ENCODE results near the gene IGSF22. TPM values are rescaled to one million over a fixed set of nuclear protein-coding genes. Genes with fewer than 3 reads are reported as not detected.

IGSF22 gene
- total RNA-seq, 1 donor from 2014 or later: 1.4 TPM

GRCh38 chr11:18756889-18757288, 30.9 kb upstream of the IGSF22 start:
- ATAC-seq (ENCODE audit: low read depth) (no peak), DNase-seq (no peak)
- Mint-ChIP-seq H3K4me1 (no peaks in the 10 kb centered on the region), H3K27me3 (peaks cover 24% of the 10 kb centered on the region), H3K36me3 (ENCODE audit: low read depth) (no peaks in the 10 kb centered on the region), H3K9me3 (no peaks in the 10 kb centered on the region), H3K27ac (no peak overlapping the region), H3K4me3 (no peak overlapping the region)
- CTCF ChIA-PET: no interaction called here
- POLR2A ChIA-PET: no interaction called here
- intact Hi-C loops (cut with micrococcal nuclease): no loop called here
- TF ChIP-seq CTCF (IDR thresholded peaks at IDR 0.05): no peak

- Mint-ChIP-seq H3K27me3 (peaks cover 28% of the 10 kb centered on the region), H3K4me1 (no peaks in the 10 kb centered on the region), H3K9me3 (no peaks in the 10 kb centered on the region), H3K4me3 (no peak overlapping the region), H3K36me3 (ENCODE audit: low read depth) (no peaks in the 10 kb centered on the region), H3K27ac (no peak overlapping the region)
- ChIA-PET POLR2A (interaction anchor here (0.5 kb wide), 1 partner anchor 649 kb away, joined by 3 read pairs; no protein-coding TSS in a partner anchor), CTCF (no interaction called here)
- intact Hi-C loops (cut with micrococcal nuclease): no loop called here
- no peak for ATAC-seq (ENCODE audit: low read depth)
- no peak for TF ChIP-seq CTCF (IDR thresholded peaks at IDR 0.05)
- no peak for DNase-seq
Observed at GRCh38 chr11:18754308-18754707, 28.3 kb upstream of the IGSF22 start.

- H3K4me1 Mint-ChIP-seq: no peaks in the 10 kb centered on the region
- intact Hi-C loops (cut with micrococcal nuclease): no loop called here
- ChIA-PET POLR2A (no interaction called here), CTCF (no interaction called here)
- no peaks in the 10 kb centered on the region for H3K9me3 Mint-ChIP-seq
- TF ChIP-seq CTCF (IDR thresholded peaks at IDR 0.05): no peak
- no peaks in the 10 kb centered on the region for H3K36me3 Mint-ChIP-seq (ENCODE audit: low read depth)
- no peak for ATAC-seq (ENCODE audit: low read depth)
- peaks cover 28% of the 10 kb centered on the region for H3K27me3 Mint-ChIP-seq
- no peak overlapping the region for H3K27ac Mint-ChIP-seq
- no peak overlapping the region for H3K4me3 Mint-ChIP-seq
- DNase-seq: no peak
Observed at GRCh38 chr11:18752502-18752901, 26.5 kb upstream of the IGSF22 start.

- Mint-ChIP-seq H3K27ac (no peak overlapping the region), H3K4me1 (no peaks in the 10 kb centered on the region), H3K27me3 (peaks cover 29% of the 10 kb centered on the region), H3K36me3 (ENCODE audit: low read depth) (no peaks in the 10 kb centered on the region), H3K4me3 (no peak overlapping the region), H3K9me3 (no peaks in the 10 kb centered on the region)
- TF ChIP-seq CTCF (IDR thresholded peaks at IDR 0.05): no peak
- ChIA-PET CTCF (no interaction called here), POLR2A (no interaction called here)
- no peak for DNase-seq
- intact Hi-C loops (cut with micrococcal nuclease): no loop called here
- no peak for ATAC-seq (ENCODE audit: low read depth)
Observed at GRCh38 chr11:18750944-18751343, 25.0 kb upstream of the IGSF22 start.

- CTCF ChIA-PET: no interaction called here
Observed at GRCh38 chr11:18749681-18750319, 23.8 kb upstream of the IGSF22 start.

More at GRCh38 chr11:18749681-18750319, 23.8 kb upstream of the IGSF22 start:
- POLR2A ChIA-PET: no interaction called here
- DNase-seq (no peak), ATAC-seq (ENCODE audit: low read depth) (no peak)
- Mint-ChIP-seq H3K4me3 (no peak overlapping the region), H3K9me3 (no peaks in the 10 kb centered on the region), H3K27me3 (peaks cover 22% of the 10 kb centered on the region), H3K4me1 (no peaks in the 10 kb centered on the region), H3K36me3 (ENCODE audit: low read depth) (no peaks in the 10 kb centered on the region), H3K27ac (no peak overlapping the region)
- intact Hi-C loops (cut with micrococcal nuclease): no loop called here
- no peak for TF ChIP-seq CTCF (IDR thresholded peaks at IDR 0.05)

Data from activated B cell treated with CpG ODN at 0.5 μM for 24 hours (primary cell).